HG03060 (cell line): ENCODE measurements around the gene ORAI2.
A peak's percentile ranks its signal among the peaks of the same experiment; 100 is the strongest.

Source experiments
- ATAC-seq: cut with Tn5 transposase; IDR thresholded peaks from one replicate; pipeline ENCODE4 v1.9.1; 2021; ENCODE audit warnings: low read depth, moderate number of reproducible peaks; ENCODE audit not compliant: unreplicated experiment

Gene ORAI2

DNA sequence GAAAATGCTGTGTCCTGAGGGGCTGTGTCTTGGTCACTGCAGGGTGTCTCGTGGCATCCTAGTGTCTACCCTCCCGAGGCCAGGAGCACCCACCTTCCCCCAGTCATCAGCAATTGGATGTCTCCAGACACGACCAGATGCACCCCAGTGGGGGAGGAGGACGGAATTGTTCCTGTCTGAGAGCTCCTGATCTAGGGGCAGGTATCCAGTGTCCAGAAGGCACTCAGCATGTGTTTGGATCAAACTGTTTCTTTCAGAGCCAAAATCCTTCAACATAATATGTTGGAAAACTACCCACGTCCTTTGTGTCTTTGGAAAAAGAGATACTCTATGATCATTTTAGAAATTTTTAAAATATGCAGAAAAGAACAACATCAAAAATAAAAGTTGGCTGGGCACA is 20.3 kb upstream of the ORAI2 start:
- no peak for ATAC-seq

DNA sequence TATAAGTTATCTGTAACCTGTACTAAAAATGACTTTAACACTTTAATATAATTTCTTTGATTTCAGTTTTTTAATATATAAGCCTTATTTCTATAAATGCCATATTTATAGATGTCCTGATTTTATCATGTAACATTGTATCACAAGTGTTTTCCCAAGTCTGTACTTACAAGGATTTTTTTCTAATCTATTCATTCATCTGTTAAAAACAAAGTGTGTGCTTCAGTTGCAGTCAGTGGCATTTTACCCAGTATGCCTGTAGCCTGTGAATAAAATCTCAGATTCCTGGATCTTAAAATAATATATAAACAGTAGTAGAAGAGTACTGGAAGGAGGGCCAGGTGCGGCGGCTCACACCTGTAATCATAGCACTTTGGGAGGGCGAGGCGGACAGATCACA is 19.8 kb upstream of the ORAI2 start:
- no peak for ATAC-seq

DNA sequence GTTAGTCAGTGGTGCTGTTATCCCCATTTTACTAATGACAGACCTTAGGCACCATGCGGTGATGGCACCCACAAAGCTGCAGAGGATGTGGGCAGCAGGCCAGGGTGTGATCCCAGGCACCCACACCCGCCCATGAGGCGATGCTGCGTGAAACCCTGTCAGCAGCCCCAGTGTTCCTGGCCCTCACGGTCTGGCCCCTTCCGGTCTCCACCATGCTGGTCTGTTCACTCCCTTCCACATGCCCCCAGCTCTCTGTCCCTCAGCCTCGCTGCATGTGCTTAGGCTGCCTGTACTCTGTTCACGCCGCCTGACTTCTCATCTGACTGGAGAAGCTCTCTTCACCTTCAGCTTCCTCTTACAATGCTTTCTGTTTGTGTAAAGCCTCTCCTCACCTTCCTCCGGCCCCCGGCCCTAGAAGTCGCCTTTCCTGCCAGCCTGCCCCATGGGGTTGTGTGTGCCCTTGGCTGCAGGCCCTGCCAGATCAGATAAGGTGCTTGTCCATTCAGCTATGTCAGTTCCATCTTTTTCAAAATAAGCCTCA is 17.6 kb upstream of the ORAI2 start:
- no peak for ATAC-seq

DNA sequence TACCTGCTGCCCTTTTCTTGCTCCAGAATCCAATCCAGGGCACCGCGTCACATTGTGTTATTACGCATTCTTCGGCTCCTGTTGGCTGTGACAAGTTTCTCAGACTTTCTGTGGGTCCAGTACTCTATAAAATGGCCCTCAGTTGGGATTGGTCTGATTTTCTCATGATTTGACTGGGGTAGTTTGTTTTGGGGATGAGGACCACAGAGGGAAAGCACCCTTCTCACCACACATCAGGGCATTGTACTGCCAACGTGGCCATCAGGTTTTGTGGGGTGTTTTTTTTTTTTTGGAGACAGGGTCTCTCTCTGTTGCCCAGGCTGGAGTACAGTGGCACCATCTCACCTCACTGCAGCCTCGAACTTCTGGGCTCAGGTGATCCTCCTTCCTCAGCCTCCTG is 17.0 kb upstream of the ORAI2 start:
- no peak for ATAC-seq

DNA sequence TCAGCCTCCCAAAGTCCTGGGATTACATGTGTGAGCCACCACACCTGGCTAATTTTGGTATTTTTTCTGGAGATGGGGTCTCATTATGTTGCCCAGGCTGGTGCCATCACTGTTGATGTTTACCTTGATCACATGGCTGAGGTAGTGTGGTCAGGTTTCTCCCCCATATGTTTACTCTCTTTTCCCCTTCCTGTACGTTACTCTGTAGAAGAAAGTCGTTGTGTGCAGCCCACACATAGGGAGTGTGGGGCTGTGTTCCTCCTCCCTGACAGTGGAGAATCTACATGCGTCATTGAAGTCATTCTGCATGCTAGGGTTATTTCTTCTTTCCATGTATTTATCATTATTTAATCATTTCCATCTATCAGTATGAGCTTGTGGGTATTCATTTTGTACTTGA is 16.3 kb upstream of the ORAI2 start:
- no peak for ATAC-seq

DNA sequence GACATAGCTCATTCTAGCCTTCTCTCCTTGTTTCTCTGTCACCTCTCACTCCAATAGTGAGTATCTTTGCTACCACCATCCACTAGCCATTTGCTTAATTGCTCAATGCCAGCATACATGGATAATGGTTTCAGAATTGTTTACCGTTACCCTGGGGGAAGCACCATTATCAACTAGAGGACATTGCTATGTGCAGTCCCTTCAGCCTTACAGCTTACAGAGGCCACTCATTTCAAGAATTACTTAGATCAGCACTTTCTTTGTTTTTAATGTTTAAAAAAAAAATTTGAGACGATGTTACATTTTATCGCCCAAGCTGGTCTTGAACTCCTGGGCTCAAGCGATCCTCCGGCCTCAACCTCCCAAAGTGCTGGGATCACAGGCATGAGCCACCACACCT is 14.8 kb upstream of the ORAI2 start:
- ATAC-seq = no peak

DNA sequence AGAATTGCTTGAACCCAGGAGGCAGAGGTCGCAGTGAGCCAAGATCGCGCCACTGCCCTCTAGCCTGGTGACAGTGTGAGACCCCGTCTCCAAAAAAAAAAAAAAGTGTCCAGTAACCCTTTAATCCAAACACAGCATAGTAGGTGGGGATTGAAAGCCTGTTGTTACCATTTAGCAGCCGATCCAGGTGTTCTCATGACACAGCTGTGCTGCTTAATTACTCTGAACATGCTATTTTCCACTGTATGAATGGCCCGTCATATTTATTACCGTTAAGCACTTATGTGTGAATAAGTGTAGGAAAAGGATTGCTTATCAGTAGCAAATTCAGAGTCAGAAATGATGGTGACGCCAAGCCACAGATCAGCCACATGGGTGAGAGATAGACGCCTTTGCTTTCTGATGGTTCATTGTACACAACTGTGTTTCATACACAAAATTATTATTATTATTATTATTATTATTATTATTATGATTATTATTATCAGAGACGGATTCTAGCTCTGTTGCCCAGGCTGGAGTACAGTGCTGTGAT is 11.6 kb upstream of the ORAI2 start:
- ATAC-seq = no peak

DNA sequence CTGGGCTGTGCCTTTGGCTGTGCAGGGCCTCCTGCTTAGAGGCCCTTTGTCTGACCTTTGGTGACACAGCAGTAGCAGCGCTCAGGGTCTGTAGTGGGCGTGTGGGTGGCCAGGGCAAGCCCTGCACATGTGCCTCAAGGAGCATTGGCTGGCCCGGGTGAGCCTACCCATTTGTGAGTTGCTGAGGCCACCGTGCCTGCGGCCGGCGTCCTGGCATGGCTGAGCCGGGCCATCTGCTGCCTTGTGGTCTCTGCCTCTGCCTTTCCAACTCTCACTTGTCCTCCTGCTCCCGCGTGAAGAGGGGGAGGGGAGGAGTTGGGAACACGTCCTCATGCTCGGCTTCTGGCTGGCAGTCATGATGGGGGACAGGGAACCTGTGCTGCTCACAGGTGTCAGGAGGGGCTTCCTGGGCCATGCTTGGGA is 9.2 kb upstream of the ORAI2 start:
- ATAC-seq = no peak

DNA sequence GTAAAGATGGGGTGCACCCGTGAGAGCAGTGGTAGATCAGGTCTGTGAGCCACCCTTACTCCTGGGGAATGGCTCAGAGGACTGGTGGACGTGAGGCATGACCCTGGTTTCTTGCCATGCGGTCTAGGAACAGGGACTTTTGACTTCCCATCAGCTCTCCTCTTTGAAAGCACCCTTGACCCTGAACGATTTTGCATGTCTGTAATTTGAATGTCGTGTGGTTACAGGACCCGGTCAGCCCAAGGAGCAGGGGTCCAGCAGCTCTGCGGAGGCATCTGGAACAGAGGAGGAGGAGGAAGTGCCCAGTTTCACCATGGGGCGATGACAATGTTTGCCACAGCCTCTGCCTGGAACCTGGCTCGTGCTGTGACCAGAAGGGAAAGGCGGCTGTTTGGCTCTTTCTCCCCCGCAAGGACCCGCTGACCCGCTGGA is 8.6 kb upstream of the ORAI2 start:
- no peak for ATAC-seq

DNA sequence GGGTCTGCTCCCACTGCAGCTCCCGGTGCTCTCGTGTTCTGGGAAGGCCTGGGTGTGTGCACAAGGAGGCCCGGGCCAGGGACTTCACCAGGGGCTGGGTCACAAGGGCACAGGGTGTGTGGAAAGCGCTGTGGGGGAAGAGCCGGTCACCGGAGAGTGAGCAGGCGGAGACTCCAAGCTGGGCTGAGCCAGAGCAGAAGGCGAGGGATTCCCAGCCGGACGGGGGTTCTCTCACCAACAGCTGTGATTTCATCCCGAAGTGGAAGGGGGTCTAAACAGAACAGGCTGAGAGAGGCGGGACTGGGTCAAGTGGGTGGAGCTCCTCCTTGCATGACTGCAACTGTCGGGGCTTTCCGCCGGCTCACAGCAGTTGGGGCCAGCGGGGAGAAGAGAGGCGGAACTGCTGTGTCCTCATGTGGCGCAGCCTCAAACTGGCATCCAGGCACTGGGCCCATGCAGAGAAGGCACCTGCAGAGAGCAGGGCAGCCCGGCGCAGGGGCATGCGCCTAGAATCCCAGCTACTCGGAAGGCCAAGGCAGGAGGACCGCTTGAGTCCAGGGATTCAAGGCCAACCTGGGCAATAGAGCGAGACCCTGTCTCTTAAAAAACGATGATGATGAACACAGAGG is 7.6 kb upstream of the ORAI2 start:
- peak; percentile 39 for ATAC-seq

DNA sequence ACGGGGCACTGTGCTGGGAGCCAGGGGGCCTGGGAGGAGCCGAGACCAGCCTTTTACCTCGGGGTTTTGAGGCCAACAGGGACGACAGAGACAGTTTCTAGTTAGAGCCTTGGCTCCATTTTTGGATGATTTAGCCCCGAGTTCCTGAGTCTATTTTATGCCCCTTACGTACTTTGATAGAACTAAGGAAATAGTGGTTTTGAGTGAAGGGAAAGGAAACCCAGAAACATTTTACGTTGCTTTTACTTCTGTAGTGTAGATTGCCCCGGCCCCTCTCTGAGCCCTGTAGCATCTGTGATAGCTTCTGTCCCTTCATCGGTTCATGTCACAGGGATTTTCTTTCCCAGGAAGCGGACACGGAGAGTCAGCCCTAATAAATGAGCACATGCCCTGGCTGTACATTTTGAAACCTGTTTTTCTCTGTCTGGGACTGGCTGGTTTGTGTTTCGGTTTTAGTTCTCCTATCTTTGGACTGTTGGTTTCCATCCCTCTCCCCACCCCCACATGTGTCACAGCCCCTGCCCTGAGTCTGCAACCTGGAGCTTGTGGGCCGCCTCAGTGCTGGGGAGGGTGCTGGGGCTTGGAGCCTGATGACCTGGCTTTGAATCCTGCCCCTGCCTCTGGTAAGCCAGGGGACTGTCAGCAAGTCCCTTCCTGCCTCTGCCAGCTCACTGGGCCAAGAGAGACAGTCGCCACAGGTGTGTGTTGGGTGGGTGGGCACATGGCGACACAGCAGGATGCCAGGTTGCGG is 6.9 kb upstream of the ORAI2 start:
- ATAC-seq = peak; percentile 42

DNA sequence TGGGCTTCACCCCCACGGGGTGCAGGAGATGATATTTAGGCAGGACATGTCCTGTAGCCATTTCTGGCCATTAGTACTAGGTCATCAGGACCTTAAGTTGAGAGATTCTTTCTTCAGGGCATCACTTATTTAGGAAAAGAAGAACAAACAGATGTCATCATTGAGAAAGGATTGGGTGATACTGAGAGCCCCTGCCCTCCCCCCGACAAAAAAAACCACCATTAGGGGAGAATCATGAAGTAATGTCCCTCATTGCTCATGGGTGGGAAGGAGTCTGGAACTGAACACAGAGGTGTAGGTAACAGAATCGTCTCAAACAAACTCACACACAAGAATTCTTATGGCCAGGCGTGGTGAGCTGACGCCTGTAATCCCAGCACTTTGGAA is 6.4 kb upstream of the ORAI2 start:
- no peak for ATAC-seq

DNA sequence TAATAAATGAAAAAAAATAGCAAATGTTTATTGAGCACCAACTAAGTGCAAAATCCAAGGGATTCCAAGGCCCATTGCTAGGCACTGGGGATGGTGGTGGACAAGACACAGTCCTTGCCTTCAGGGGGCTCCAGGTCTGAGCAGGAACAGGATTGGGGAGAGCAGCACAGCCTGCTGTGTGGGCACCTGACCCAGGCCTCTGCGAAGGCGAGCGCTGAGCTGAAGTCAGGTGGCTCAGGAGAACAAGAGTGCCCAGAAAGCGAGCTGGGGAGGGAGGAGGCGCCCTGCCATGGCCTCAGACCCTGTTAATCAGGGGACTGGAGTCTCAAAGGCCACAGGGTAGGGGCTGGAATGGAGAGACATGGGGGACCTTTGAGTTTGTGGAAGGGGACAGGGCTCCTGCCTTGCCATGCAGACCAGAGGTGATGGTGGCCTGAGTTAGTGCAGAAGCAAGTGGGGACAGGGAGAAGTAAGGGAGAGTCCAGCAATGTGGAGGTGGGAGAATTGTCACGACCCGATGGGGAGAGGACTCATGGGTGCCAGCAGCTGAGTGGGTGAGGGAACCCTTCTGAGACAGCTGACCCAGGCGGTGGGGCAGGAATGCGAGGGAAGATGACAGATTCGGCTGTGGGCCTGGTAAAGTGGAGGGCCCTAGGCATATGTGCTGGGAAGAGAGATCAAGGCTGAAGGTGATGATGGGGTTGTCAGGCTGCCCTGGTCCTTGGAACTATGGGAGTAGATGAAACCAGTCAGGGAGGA is 4.1 kb upstream of the ORAI2 start:
- ATAC-seq = no peak

DNA sequence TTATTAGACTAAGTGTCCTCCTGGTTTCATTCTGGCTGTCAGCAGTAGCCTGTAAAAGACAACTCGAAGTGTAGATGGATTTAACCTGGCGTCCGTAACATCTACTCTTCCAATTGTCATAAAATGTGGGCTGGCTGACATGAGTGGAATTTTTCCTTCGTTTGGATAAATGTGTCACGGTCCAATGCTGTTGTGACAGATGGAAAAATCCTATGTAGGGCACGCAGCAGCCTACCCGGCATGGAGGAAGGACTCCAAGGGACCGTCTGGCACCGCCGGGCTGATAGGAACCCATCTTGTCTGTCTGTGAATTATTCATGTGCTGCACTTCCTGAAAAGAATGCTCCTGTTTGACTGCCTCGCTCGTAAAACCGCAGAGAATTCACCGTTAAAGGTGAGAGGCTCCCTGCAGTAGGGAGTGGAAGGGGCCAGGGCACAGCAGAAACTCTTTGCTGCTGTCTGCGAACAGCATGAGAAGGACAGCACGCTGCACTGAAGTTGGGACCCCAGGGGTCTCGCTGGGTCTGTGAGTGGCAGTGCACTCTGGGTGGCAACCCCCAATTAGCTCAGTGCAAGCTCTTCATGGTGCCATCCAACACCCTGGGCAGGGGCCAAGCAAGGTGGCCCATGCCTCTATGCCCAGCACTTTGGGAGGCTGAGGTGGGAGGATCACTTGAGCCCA is 1.6 kb upstream of the ORAI2 start:
- ATAC-seq = no peak

DNA sequence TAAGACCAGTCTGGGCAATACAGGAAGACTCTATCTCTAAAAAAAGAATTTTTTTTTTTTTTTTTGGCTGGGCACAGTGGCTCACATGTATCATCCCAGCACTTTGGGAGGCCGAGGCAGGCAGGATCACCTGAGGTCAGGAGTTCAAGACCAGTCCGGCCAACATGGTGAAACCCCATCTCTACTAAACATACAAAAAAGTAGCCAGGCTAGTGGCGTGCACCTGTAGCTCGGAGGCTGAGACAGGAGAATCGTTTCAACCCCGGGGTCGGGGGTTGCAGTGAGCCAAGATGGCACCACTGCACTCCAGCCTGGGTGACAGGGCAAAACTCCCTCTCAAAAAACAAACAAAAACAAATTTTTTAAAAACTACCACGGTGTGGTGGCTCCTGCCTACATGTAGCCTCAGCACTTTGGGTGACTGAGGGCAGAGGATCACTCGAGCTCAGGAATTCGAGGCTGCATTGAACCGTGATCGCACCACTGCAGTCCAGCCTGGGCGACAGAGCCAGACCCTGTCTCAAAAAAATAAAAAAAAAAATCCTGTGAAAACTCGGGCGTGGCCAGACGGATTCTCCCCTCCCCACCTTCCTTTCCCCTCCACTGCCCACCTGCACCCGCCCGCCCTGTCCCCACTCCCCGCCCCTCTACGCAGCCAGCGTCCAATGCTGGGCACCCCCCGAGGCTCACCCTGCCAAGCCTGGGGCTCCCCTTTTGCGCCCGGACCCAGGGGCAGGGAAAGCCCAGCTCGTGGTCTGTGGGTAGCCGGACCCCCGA is 745 bp upstream of the ORAI2 start:
- ATAC-seq = no peak

DNA sequence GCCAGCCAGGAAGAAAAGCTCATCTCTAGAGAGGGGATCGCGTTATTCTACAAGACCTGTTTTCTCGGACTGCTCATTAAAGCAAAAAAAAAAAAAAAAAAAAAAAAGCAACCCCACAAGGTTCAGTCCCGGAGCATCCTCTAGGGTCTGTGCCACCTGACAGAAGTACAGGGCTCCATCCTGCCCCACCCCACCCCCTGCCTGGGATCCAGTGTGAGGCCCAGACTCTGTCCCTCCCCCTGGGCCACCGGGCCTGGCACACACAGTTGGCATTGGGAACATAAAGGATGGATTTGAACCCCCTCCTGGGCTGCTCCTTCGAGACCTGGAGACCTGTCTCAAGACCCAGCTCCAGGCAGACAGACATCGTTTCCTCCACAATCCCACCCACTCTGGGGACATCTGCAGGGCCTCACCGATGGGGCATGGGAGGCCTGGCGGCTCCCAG is 688 bp downstream of the ORAI2 start:
- ATAC-seq = no peak

DNA sequence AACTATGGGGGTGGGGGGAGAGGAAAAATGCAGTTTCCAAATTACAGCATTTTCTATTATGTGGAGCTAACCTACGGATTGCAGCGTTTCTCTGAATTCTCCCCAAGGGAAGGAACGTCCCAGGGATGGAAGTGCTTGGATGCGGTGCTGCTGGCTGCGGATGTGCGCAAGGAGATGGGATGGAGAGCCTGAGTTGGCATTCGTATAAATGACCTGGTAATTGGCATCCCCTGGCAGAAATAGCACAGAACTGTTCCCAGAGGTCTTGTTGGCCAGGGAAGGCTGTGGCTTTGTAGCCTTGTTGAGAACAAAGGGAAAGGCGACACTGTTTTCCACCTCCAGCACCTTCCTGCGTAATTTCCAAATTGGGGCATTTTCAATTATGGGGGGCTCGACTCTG is 2.7 kb downstream of the ORAI2 start:
- no peak for ATAC-seq

DNA sequence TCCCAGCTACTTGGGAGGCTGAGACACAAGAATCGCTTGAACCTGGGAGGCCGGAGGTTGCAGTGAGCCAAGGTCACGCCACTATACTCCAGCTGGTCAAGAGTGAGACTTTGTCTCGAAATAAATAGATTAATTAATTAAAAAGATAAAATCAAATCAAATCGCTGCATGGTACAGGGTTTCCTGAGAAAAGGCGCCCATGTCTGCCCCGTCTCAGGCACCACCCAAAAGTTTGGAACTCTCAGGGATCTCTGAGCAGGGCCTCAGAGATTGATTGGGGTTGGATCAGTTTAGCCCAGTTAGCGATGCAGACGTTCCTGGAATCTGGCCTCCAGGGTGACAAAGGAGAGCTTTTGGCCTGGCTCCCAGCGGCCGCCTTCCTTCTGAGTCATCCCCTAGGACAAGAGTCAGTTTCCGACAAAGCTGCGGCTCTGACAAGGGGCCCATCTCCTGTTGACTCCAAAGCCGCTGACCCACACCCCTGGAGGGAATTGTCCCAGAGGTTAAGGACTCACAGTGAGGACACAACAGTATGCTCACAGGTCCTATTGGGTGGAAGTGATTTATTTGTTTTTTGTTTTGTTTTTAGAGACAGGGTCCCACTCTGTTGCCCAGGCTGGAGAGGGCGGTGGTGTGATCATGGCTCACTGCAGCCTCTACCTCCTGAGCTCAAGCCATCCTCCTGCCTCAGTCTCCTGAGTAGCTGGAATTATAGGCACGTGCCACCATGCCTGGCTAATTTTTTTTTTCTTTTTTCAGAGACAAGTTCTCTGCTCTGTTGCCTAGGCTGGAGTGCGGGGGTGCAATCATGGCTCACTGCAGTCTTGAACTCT is 6.8 kb downstream of the ORAI2 start:
- ATAC-seq = no peak
